Osteocyte (in vitro differentiated cells): ENCODE data around the gene CHMP3. TPM values are rescaled to one million over a fixed set of nuclear protein-coding genes. Genes with fewer than 3 reads are reported as not detected.

Source experiments
- DNase-seq: peaks from one replicate; pipeline ENCODE4 v3.0.0; 2021; ENCODE audit warnings: mixed read lengths; ENCODE audit not compliant: unreplicated experiment; ENCODE audit errors: extremely low spot score
- H3K27ac Mint-ChIP-seq: one replicate; pipeline ENCODE4 v1.8.0; 2021; ENCODE audit warnings: mild to moderate bottlenecking, mixed read lengths; ENCODE audit not compliant: unreplicated experiment
- H3K27me3 Mint-ChIP-seq: one replicate; pipeline ENCODE4 v1.8.0; 2021; ENCODE audit warnings: mixed read lengths; ENCODE audit not compliant: unreplicated experiment
- H3K36me3 Mint-ChIP-seq: one replicate; pipeline ENCODE4 v1.8.0; 2021; ENCODE audit warnings: mixed read lengths; ENCODE audit not compliant: unreplicated experiment
- H3K4me1 Mint-ChIP-seq: one replicate; pipeline ENCODE4 v1.8.0; 2021; ENCODE audit warnings: mixed read lengths; ENCODE audit not compliant: unreplicated experiment
- H3K4me3 Mint-ChIP-seq: one replicate; pipeline ENCODE4 v1.8.0; 2021; ENCODE audit warnings: mild to moderate bottlenecking, moderate library complexity, mixed read lengths; ENCODE audit not compliant: unreplicated experiment
- H3K9me3 Mint-ChIP-seq: one replicate; pipeline ENCODE4 v1.8.0; 2021; ENCODE audit warnings: mixed read lengths; ENCODE audit not compliant: unreplicated experiment
- total RNA-seq: library from RNA; stranded (reverse); gene quantifications from 2 replicates; pipeline ENCODE4 v1.2.1, GENCODE V29; 2021
- TF ChIP-seq, protein P1 (sequence below): fragments of 200-600 bp; sonication (generic); IDR thresholded peaks from 2 replicates; pipeline ENCODE4 v1.5.0; 2021; ENCODE audit warnings: antibody characterized with exemption, mild to moderate bottlenecking, moderate library complexity

Gene CHMP3
- total RNA-seq, 1 donor from 2014 or later = 124 TPM

DNA sequence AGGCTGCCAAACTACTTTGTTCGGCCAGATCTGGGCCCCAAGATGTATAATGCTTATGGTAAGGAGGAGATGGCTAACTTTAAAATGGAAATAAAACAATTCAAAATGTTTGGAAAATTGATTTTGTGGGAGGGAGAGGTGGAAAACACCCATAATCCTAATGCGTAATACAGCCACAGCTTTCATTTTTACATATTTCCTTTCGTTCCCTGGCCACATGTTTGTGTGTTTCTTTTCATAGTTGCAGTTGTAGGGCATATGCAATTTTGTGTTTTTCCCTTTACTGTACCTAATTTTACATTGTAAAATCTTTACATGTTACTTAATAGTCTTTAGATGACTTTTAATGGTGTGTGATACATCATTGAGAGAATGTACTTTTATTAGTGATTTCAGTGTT lies 77.4 kb downstream of the CHMP3 start:
- H3K4me3 Mint-ChIP-seq = no peak overlapping the region
- no peak overlapping the region for H3K27ac Mint-ChIP-seq
- no peaks in the 10 kb centered on the region for H3K27me3 Mint-ChIP-seq
- peaks cover 94% of the 10 kb centered on the region for H3K36me3 Mint-ChIP-seq
- TF ChIP-seq, protein P1, sequence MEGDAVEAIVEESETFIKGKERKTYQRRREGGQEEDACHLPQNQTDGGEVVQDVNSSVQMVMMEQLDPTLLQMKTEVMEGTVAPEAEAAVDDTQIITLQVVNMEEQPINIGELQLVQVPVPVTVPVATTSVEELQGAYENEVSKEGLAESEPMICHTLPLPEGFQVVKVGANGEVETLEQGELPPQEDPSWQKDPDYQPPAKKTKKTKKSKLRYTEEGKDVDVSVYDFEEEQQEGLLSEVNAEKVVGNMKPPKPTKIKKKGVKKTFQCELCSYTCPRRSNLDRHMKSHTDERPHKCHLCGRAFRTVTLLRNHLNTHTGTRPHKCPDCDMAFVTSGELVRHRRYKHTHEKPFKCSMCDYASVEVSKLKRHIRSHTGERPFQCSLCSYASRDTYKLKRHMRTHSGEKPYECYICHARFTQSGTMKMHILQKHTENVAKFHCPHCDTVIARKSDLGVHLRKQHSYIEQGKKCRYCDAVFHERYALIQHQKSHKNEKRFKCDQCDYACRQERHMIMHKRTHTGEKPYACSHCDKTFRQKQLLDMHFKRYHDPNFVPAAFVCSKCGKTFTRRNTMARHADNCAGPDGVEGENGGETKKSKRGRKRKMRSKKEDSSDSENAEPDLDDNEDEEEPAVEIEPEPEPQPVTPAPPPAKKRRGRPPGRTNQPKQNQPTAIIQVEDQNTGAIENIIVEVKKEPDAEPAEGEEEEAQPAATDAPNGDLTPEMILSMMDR = no peak
- no peaks in the 10 kb centered on the region for H3K4me1 Mint-ChIP-seq
- H3K9me3 Mint-ChIP-seq = no peaks in the 10 kb centered on the region
- no peak for DNase-seq

DNA sequence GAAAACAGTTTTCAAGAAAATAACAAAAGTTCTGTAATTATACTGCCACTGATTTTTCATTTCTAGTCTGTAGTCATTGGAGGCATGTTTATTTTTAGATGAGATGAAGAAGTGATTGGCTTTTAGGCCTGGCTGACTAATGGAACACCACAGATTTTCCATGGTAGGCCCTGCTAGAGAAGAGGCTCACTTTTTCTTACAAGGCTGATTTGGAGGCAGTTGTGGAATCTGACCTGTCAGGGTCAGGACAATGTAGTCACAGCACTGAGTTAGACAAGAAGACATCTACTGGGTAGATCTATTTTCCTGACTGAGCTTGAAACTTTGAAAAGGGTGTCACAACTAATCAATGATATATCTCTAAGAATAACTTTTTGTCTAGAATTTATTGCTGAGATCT lies 78.1 kb downstream of the CHMP3 start:
- Mint-ChIP-seq H3K9me3 (no peaks in the 10 kb centered on the region), H3K4me1 (no peaks in the 10 kb centered on the region), H3K36me3 (peaks cover 94% of the 10 kb centered on the region), H3K27me3 (no peaks in the 10 kb centered on the region), H3K27ac (no peak overlapping the region), H3K4me3 (no peak overlapping the region)
- DNase-seq = no peak
- TF ChIP-seq, protein P1 = no peak

DNA sequence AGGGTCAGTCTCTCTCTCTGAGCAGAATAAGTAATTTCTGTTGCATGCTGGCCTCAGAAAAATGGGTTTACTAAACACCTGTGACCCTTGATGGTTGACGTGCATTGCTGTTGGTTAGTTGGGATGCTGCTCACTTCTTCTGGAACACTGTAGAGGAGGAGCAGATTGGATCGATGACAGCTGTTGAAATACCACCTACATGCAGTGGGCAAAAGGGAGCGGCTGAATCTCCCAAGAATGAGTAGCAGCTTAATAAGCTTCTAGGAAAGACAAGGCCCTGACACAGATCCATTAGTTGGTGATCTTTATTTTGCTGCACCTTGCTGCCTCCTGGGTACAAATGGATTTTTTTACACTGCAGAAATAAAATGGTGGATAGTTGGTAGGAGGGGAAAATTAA lies 78.9 kb downstream of the CHMP3 start:
- no peaks in the 10 kb centered on the region for H3K27me3 Mint-ChIP-seq
- TF ChIP-seq, protein P1 = no peak
- DNase-seq = no peak
- peaks cover 93% of the 10 kb centered on the region for H3K36me3 Mint-ChIP-seq
- H3K4me3 Mint-ChIP-seq = no peak overlapping the region
- no peaks in the 10 kb centered on the region for H3K9me3 Mint-ChIP-seq
- H3K27ac Mint-ChIP-seq = no peak overlapping the region
- H3K4me1 Mint-ChIP-seq = no peaks in the 10 kb centered on the region

DNA sequence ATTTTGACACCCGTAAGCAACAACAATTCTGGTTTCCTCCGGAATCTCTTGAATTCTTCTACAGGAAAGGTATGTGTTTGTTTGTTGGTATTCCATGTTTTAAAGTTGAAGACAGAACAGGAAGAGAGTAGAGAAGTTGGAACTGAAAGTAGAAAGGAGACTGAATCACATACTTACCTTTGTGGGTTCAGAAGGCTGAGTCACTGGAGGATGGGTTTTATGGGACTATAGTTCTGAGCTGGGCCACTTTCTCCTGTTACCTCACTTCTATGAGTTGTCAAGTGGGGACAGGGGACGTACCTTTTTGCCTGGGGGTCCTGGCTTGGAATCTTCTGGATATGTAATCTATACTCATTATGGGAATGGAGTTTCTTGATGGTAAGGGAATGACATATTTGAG lies 81.2 kb downstream of the CHMP3 start:
- H3K36me3 Mint-ChIP-seq = peaks cover 87% of the 10 kb centered on the region
- TF ChIP-seq, protein P1 = no peak
- no peak for DNase-seq
- no peak overlapping the region for H3K4me3 Mint-ChIP-seq
- no peaks in the 10 kb centered on the region for H3K4me1 Mint-ChIP-seq
- no peaks in the 10 kb centered on the region for H3K27me3 Mint-ChIP-seq
- no peak overlapping the region for H3K27ac Mint-ChIP-seq
- no peaks in the 10 kb centered on the region for H3K9me3 Mint-ChIP-seq

DNA sequence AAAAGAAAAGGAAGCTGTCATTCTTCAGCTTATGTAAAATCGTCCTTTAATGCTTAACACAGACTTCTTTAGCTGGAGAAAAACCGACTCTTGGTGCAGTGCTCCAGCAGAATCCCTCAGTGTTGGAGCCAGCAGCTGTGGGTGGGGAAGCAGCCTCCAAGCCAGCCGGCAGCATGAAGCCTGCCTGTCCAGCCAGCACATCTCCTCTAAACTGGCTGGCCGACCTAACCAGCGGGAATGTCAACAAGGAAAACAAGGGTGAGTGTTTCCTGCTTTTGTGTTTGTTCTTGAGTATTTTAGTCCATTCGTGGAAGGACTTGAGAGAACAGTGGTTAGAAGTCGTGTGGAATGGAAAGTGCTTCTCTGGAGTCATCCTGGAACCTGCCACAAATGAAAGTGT lies 83.1 kb downstream of the CHMP3 start:
- Mint-ChIP-seq H3K9me3 (no peaks in the 10 kb centered on the region), H3K27ac (no peak overlapping the region), H3K36me3 (peaks cover 81% of the 10 kb centered on the region), H3K27me3 (no peaks in the 10 kb centered on the region), H3K4me3 (no peak overlapping the region), H3K4me1 (no peaks in the 10 kb centered on the region)
- DNase-seq = no peak
- TF ChIP-seq, protein P1 = no peak
